Mesodermal cell (in vitro differentiated cells): ENCODE results near the gene TFB1M.
"Not testable (repeated sequence)": the region's sequence is repeated elsewhere in the genome, so short reads cannot be mapped to it uniquely, and the experiment has no call there.

Experiments used
- H3K27ac ChIP-seq: 2 replicates; pipeline ENCODE4 v1.7.0; 2013; ENCODE audit warnings: mild to moderate bottlenecking, low read depth, low read length, moderate library complexity; ENCODE audit not compliant: severe bottlenecking
- H3K36me3 ChIP-seq: 2 replicates; pipeline ENCODE4 v1.7.1; 2013; ENCODE audit warnings: mild to moderate bottlenecking, low read length, moderate library complexity; ENCODE audit not compliant: control insufficient read depth, insufficient read depth
- H3K4me1 ChIP-seq: one replicate; pipeline ENCODE4 v1.7.1; 2013; ENCODE audit warnings: mild to moderate bottlenecking, low read length; ENCODE audit not compliant: insufficient read depth, control insufficient read depth, poor library complexity, severe bottlenecking
- H3K4me3 ChIP-seq: 2 replicates; pipeline ENCODE4 v1.7.0; 2013; ENCODE audit warnings: low read length, control low read depth, mild to moderate bottlenecking; ENCODE audit not compliant: insufficient read depth, poor library complexity, severe bottlenecking; ENCODE audit errors: extremely low read depth
- H3K9me3 ChIP-seq: 2 replicates; pipeline ENCODE4 v1.7.1; 2013; ENCODE audit warnings: mild to moderate bottlenecking, low read length, moderate library complexity; ENCODE audit not compliant: control insufficient read depth
- WGBS, 2 experiments: methylation state at CpG; one replicate each; pipeline ENCODE4 v1.1.5; 2013; ENCODE audit warnings: missing lambda C conversion rate in 2 of 2; ENCODE audit not compliant: insufficient coverage in 2 of 2; 5-methylcytosine and 5-hydroxymethylcytosine counted together

Gene TFB1M

GRCh38 chr6:155315516-155315871 is 1.2 kb upstream of the TFB1M start:
- H3K36me3 ChIP-seq, result peaks cover 15% of the 10 kb centered on the region
- peak overlapping the region; percentile 96 for H3K4me3 ChIP-seq
- H3K4me1 ChIP-seq, result peaks cover 11% of the 10 kb centered on the region
- no CpG with 5 or more reads among the region's 3 CpGs for WGBS, 2 experiments
- no peaks in the 10 kb centered on the region for H3K9me3 ChIP-seq
- H3K27ac ChIP-seq, result peak overlapping the region; percentile 78

- peak overlapping the region; percentile 78 for H3K27ac ChIP-seq
- H3K4me1 ChIP-seq, result peaks cover 11% of the 10 kb centered on the region
- 15 to 20% methylated on average over 14 to 16 of the region's 20 CpGs for WGBS, 2 experiments
- no peaks in the 10 kb centered on the region for H3K9me3 ChIP-seq
- H3K36me3 ChIP-seq, result peaks cover 20% of the 10 kb centered on the region
- H3K4me3 ChIP-seq, result peak overlapping the region; percentile 96
These were observed 660 bp upstream of the TFB1M start for GRCh38 chr6:155314773-155315515.

GRCh38 chr6:155313602-155314091 is 637 bp downstream of the TFB1M start:
- H3K4me3 ChIP-seq, result peak overlapping the region; percentile 96
- no peaks in the 10 kb centered on the region for H3K9me3 ChIP-seq
- 0 to 3% methylated on average over 7 to 9 of the region's 15 CpGs for whole genome bisulfite sequencing, 2 experiments
- peaks cover 11% of the 10 kb centered on the region for H3K4me1 ChIP-seq
- H3K36me3 ChIP-seq, result peaks cover 27% of the 10 kb centered on the region
- H3K27ac ChIP-seq, result peak overlapping the region; percentile 68

DNA sequence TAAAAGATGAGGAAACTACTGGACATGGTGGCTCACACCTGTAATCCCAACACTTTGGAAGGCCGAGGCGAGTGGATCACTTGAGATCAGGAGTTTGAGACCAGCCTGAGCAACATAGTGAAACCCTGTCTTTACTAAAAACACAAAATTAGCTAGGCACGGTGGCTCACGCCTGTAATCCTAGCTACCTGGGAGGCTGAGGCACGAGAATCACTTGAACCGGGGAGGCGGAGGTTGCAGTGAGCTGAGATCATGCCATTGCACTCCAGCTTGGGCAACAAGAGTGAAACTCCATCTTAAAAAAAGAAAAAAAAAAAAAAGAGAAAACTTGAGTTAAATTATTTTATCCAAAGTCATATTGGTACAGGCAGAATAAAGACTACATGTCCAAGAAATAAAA is 1.3 kb downstream of the TFB1M start:
- H3K9me3 ChIP-seq, H3K27ac ChIP-seq: not testable (repeated sequence)
- H3K4me1 ChIP-seq, result peaks cover 11% of the 10 kb centered on the region
- H3K4me3 ChIP-seq, result peak overlapping the region; percentile 96
- H3K36me3 ChIP-seq, result peaks cover 32% of the 10 kb centered on the region
- WGBS, 2 experiments, result 94 to 96% methylated on average over 5 to 7 of the region's 7 CpGs

GRCh38 chr6:155311583-155311982 is 2.7 kb downstream of the TFB1M start:
- H3K36me3 ChIP-seq, result peaks cover 46% of the 10 kb centered on the region
- H3K27ac ChIP-seq, result no peak overlapping the region
- WGBS, 2 experiments, result 100% methylated on average over 1 of the region's 2 CpGs; no CpG with 5 or more reads in 1 of the 2 experiments
- peaks cover 11% of the 10 kb centered on the region for H3K4me1 ChIP-seq
- H3K9me3 ChIP-seq, result no peaks in the 10 kb centered on the region
- no peak overlapping the region for H3K4me3 ChIP-seq

- Histone ChIP-seq H3K4me1 (peaks cover 11% of the 10 kb centered on the region), H3K9me3 (no peaks in the 10 kb centered on the region), H3K27ac (no peak overlapping the region), H3K36me3 (peaks cover 47% of the 10 kb centered on the region), H3K4me3 (no peak overlapping the region)
- WGBS, 2 experiments, result 93 to 100% methylated on average over 2 to 4 of the region's 6 CpGs
These were observed 3.2 kb downstream of the TFB1M start for GRCh38 chr6:155311086-155311485.

GRCh38 chr6:155310596-155310995 is 3.7 kb downstream of the TFB1M start:
- no peak overlapping the region for H3K27ac ChIP-seq
- H3K4me3 ChIP-seq, result no peak overlapping the region
- no peaks in the 10 kb centered on the region for H3K9me3 ChIP-seq
- H3K36me3 ChIP-seq, result peaks cover 47% of the 10 kb centered on the region
- H3K4me1 ChIP-seq, result peaks cover 11% of the 10 kb centered on the region
- no CpG with 5 or more reads among the region's 2 CpGs for WGBS, 2 experiments

GRCh38 chr6:155309150-155309549 is 5.1 kb downstream of the TFB1M start:
- WGBS, 2 experiments, result 93 to 100% methylated on average over 2 to 3 of the region's 4 CpGs
- peaks cover 50% of the 10 kb centered on the region for H3K36me3 ChIP-seq
- H3K4me1 ChIP-seq, result peaks cover 5% of the 10 kb centered on the region
- no peak overlapping the region for H3K27ac ChIP-seq
- no peaks in the 10 kb centered on the region for H3K9me3 ChIP-seq
- H3K4me3 ChIP-seq, result no peak overlapping the region

DNA sequence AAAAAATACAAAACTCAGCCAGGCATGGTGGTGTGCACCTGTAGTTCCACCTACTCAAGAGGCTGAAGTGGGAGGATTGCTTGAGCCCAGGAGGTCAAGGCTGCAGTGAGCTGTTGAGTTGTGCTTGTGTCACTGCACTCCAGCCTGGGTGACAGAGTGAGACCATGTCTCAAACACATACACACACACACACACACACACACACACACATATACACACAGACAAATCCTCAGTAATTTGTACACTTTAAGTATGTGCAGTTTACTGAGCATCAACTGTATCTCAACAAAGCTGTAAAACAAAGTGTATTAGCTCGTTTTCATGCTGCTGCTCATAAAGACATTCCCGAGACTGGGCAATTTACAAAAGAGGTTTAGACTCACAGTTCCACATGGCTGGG is 7.3 kb downstream of the TFB1M start:
- Histone ChIP-seq H3K36me3 (peaks cover 63% of the 10 kb centered on the region), H3K4me1 (peaks cover 5% of the 10 kb centered on the region), H3K27ac (no peak overlapping the region), H3K4me3 (no peak overlapping the region), H3K9me3 (no peaks in the 10 kb centered on the region)
- 100% methylated on average over 2 of the region's 2 CpGs for WGBS, 2 experiments

DNA sequence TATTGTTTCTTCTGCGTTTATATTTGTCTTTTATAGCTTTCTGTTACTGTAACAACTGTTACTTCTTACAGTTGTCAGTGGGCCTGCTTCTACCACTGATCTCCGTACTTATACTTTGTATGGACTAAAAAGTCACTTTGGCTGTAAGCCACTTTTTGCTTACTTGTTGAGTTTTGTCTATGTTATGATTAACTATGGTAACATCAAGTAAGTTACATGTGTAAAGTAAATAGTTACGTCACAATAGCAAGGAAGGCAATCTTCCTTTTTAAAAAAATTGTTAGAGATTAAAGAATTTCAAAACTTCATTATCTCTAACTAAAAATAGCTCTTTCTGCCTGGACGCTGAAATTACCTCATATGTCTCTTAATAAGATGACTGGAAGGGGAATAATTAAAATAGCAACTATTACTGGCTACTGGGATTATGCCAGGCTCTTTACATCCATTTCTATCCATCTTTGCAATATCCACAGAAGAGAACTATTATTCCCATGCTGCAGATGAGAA is 10.9 kb downstream of the TFB1M start:
- WGBS, 2 experiments, result no CpG with 5 or more reads among the region's 4 CpGs
- Histone ChIP-seq H3K36me3 (peaks cover 61% of the 10 kb centered on the region), H3K27ac (no peak overlapping the region)

GRCh38 chr6:155301867-155302266 is 12.4 kb downstream of the TFB1M start:
- Histone ChIP-seq H3K4me1 (no peaks in the 10 kb centered on the region), H3K4me3 (no peak overlapping the region), H3K27ac (peak overlapping the region; percentile 23), H3K9me3 (no peaks in the 10 kb centered on the region), H3K36me3 (peaks cover 56% of the 10 kb centered on the region)
- WGBS, 2 experiments, result 71% methylated on average over 1 of the region's 2 CpGs; no CpG with 5 or more reads in 1 of the 2 experiments

More for the DNA sequence above, 10.9 kb downstream of the TFB1M start:
- Histone ChIP-seq H3K4me3 (no peak overlapping the region), H3K4me1 (no peaks in the 10 kb centered on the region), H3K9me3 (no peaks in the 10 kb centered on the region)
